ENCODE results near the gene TIPRL.
"Not testable (repeated sequence)": the region's sequence is repeated elsewhere in the genome, so short reads cannot be mapped to it uniquely, and the experiment has no call there.

Gene TIPRL

GRCh38 chr1:168207673-168208072 is 28.9 kb downstream of the TIPRL start:
- not testable (repeated sequence) for DNase-seq (ENCODE audit: low read depth in 2 of 3, low spot score in 1 of 3)

- DNase-seq (ENCODE audit: low read depth in 2 of 3, low spot score in 1 of 3): no peak
Measured at GRCh38 chr1:168210312-168210711, 31.6 kb downstream of the TIPRL start.

- DNase-seq (ENCODE audit: low read depth in 2 of 3, low spot score in 1 of 3): no peak
Measured at GRCh38 chr1:168213349-168213748, 34.6 kb downstream of the TIPRL start.

- no peak for DNase-seq (ENCODE audit: low read depth in 2 of 3, low spot score in 1 of 3)
Measured at GRCh38 chr1:168216171-168216570, 37.4 kb downstream of the TIPRL start.

GRCh38 chr1:168217664-168218063 is 38.9 kb downstream of the TIPRL start:
- DNase-seq (ENCODE audit: low read depth in 2 of 3, low spot score in 1 of 3): no peak

- no peak for DNase-seq (ENCODE audit: low read depth in 2 of 3, low spot score in 1 of 3)
Measured at GRCh38 chr1:168218658-168219057, 39.9 kb downstream of the TIPRL start.

- no peak for DNase-seq (ENCODE audit: low read depth in 2 of 3, low spot score in 1 of 3)
Measured at GRCh38 chr1:168220470-168220871, 41.7 kb downstream of the TIPRL start.

- no peak for DNase-seq (ENCODE audit: low read depth in 2 of 3, low spot score in 1 of 3)
Measured at GRCh38 chr1:168221275-168221674, 42.5 kb downstream of the TIPRL start.

- no peak for DNase-seq (ENCODE audit: low read depth in 2 of 3, low spot score in 1 of 3)
Measured at GRCh38 chr1:168223261-168223660, 44.5 kb downstream of the TIPRL start.

GRCh38 chr1:168223681-168224540 is 45.1 kb downstream of the TIPRL start:
- no peak for DNase-seq (ENCODE audit: low read depth in 2 of 3, low spot score in 1 of 3)

GRCh38 chr1:168224991-168225390 is 46.2 kb downstream of the TIPRL start:
- no peak for DNase-seq (ENCODE audit: low read depth in 2 of 3, low spot score in 1 of 3)

- peak; percentile 52 to 70 (median 57) for DNase-seq (ENCODE audit: low read depth in 2 of 3, low spot score in 1 of 3)
Measured at GRCh38 chr1:168225476-168226190, 46.9 kb downstream of the TIPRL start, which contains the start of gene SFT2D2. SFT2D2 (plus strand) TSS chr1:168226004; CDS start chr1:168226080, 76 bp downstream.

- no peak for DNase-seq (ENCODE audit: low read depth in 2 of 3, low spot score in 1 of 3)
Measured at GRCh38 chr1:168227620-168228019, 48.9 kb downstream of the TIPRL start.

GRCh38 chr1:168229893-168230292 is 51.1 kb downstream of the TIPRL start:
- no peak for DNase-seq (ENCODE audit: low read depth in 2 of 3, low spot score in 1 of 3)

GRCh38 chr1:168230709-168231108 is 51.9 kb downstream of the TIPRL start:
- no peak for DNase-seq (ENCODE audit: low read depth in 2 of 3, low spot score in 1 of 3)

GRCh38 chr1:168234846-168235547 is 56.2 kb downstream of the TIPRL start:
- peak; percentile 22 to 42 (median 33) for DNase-seq (ENCODE audit: low read depth in 2 of 3, low spot score in 1 of 3)

- no peak for DNase-seq (ENCODE audit: low read depth in 2 of 3, low spot score in 1 of 3)
Measured at GRCh38 chr1:168235548-168235885, 56.8 kb downstream of the TIPRL start.

- DNase-seq (ENCODE audit: low read depth in 2 of 3, low spot score in 1 of 3): no peak
Measured at GRCh38 chr1:168235937-168236336, 57.2 kb downstream of the TIPRL start.

GRCh38 chr1:168236836-168237611 is 58.3 kb downstream of the TIPRL start:
- peak; percentile 26 to 36 (median 30) for DNase-seq (ENCODE audit: low read depth in 2 of 3, low spot score in 1 of 3)

GRCh38 chr1:168243198-168243597 is 64.4 kb downstream of the TIPRL start:
- DNase-seq (ENCODE audit: low read depth in 2 of 3, low spot score in 1 of 3): no peak

- no peak for DNase-seq (ENCODE audit: low read depth in 2 of 3, low spot score in 1 of 3)
Measured at GRCh38 chr1:168243636-168244212, 65.0 kb downstream of the TIPRL start.

Measured in stimulated activated CD4-positive, alpha-beta T cell treated with anti-CD3 and anti-CD28 coated beads, Interleukin-12 subunit alpha, Interleukin-12 subunit beta, amount 100 ng/mL, for 48 hours (primary cell).